Measurements from ENCODE around the gene UNC50. TPM values are rescaled to one million over a fixed set of nuclear protein-coding genes. Genes with fewer than 3 reads are reported as not detected.
A peak's percentile ranks its signal among the peaks of the same experiment; 100 is the strongest.

The UNC50 gene
- 10 to 100 TPM; 32.9 to 56.4 (median 49.7) TPM for total RNA-seq

- DNase-seq (ENCODE audit: low spot score) (peak; percentile 62), ATAC-seq (ENCODE audit: low FRiP score) (peak; percentile 97)
These were observed at the start of gene UNC50, which contains the start of gene COA5 for GRCh38 chr2:98608116-98608961. UNC50 (plus strand) TSS chr2:98608589; CDS start chr2:98609760, 1,171 bp downstream. COA5 (minus strand) TSS chr2:98608512; CDS start chr2:98608405, 107 bp downstream.

GRCh38 chr2:98558852-98559530 is 49.4 kb upstream of the UNC50 start:
- ATAC-seq (ENCODE audit: low FRiP score) (no peak), DNase-seq (ENCODE audit: low spot score) (no peak)
- TF ChIP-seq CTCF (IDR thresholded peaks at IDR 0.05), result no peak

More at GRCh38 chr2:98608116-98608961, at the start of gene UNC50, which contains the start of gene COA5:
- TF ChIP-seq CTCF (IDR thresholded peaks at IDR 0.05), result no peak

GRCh38 chr2:98559581-98559980 is 48.8 kb upstream of the UNC50 start:
- DNase-seq (ENCODE audit: low spot score) (no peak), ATAC-seq (ENCODE audit: low FRiP score) (no peak)
- no peak for TF ChIP-seq CTCF (IDR thresholded peaks at IDR 0.05)

- ATAC-seq (ENCODE audit: low FRiP score), result no peak
- no peak for DNase-seq (ENCODE audit: low spot score)
- TF ChIP-seq CTCF (IDR thresholded peaks at IDR 0.05), result no peak
These were observed 48.1 kb upstream of the UNC50 start for GRCh38 chr2:98560256-98560771.

- no peak for TF ChIP-seq CTCF (IDR thresholded peaks at IDR 0.05)
- no peak for ATAC-seq (ENCODE audit: low FRiP score)
- no peak for DNase-seq (ENCODE audit: low spot score)
These were observed 47.4 kb upstream of the UNC50 start for GRCh38 chr2:98561018-98561417.

GRCh38 chr2:98561902-98562695 is 46.3 kb upstream of the UNC50 start:
- TF ChIP-seq CTCF (IDR thresholded peaks at IDR 0.05), result no peak
- DNase-seq (ENCODE audit: low spot score) (no peak), ATAC-seq (ENCODE audit: low FRiP score) (no peak)

Data from omental fat pad (tissue), 4 donors.